ENCODE measurements around the gene MMP20.
"Not testable (repeated sequence)": the region's sequence is repeated elsewhere in the genome, so short reads cannot be mapped to it uniquely, and the experiment has no call there.

MMP20 gene

DNA sequence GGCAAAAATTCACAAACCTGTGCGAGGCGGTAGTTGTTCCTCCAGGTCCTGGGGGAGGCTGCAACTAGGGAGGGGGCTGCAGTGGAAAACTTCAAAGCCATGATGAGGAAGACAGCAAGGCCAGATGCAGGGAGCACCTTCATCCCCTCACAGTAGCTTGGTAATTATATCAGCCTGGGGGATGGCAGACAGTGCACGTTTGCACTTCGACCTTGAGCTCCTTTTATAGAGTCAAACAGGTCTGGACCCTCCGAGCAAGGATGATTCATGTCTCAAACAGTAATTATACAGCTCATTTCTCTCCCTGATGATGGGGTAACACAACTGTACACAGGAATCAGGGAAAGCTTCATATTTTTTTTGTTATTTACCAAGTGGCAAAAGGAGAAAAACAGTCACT is at the start of gene MMP20:
Gene MMP20, minus strand, starts transcription at position 156 of the 400 bp plus-strand sequence. Its CDS starts 13 bp downstream, at position 143.
- DNase-seq (ENCODE audit: low read depth in 2 of 2): no peak

DNA sequence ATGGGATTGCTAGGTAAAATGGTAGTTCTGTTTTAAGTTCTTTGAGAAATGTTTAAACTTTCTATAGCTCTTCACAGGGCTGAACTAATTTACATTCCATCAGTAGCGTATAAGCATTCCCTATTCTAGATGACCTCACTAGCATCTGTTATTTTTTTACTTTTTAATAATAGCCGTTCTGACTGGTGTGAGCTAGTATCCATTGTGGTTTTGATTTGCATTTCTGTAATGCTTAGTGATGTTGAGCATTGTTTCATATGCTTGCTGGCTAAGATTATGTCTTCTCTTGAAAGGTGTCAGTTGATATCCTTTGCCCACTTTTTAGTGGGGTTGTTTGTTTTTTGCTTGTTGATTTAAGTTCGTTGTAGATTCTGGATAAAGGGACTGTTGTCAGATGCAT is 44.5 kb upstream of the MMP20 start:
- DNase-seq (ENCODE audit: low read depth in 2 of 2): no peak

DNA sequence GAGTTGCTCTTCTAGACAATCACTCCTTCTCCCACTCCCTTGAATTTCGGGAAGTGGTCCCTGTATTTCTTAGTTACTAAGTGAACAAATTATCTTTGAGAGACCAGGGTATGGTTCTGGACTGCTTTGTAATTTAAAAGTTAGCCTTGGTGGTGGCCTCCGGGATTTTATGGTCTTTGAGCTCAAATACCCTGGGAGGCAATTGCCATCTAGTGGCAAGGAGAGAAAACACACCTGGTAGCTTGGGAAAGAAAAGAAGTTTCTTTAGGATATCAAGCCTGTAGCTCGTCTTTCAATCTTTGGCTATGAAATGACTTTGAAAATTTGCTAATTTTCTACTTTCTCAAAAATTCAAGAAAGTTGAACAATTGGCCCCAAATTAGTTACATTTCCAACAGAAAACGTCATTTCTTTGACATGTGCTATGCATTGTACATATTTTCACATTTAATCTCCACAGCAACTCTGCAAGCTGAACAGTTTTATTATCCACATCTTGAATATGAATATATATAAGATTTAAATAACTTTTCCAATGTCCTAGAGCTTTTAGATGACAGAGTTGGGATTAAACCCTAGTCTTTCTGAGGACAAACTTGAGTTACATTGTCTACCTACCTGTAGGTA is 41.3 kb upstream of the MMP20 start:
- no peak for DNase-seq (ENCODE audit: low read depth in 2 of 2)

DNA sequence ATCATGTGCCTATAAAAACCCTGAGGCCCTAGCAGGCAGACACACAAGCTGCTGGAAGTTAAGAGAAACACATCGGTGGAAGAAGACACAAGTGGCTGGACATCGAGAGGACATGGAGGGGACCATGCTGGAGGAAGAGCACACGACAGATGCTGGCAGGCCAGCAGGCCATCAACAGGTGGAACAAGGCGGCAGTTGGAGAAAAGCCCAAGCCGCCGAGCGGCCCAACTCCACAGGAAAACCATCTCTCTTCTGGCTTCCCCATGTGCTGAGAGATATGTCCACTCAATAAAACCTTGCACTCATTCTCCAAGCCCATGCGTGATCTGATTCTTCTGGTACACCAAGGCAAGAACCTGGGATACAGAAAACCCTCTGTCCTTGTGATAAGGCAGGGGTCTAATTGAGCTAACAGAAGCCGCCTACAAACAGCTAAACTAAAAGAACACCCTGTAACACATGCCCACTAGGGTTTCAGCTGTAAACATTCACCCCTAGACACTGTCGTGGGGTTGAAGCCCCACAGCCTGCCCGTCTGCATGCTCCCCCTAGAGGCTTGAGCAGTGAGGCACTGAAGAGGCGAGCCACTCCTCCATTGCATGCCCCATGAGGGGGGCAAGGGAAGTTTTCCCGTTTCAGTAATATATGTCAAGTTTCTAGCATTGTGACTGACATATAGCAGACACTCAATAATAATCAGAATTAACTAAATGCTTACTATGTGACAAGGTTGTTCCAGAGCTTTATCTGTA is 39.0 kb upstream of the MMP20 start:
- DNase-seq (ENCODE audit: low read depth in 2 of 2): no peak

DNA sequence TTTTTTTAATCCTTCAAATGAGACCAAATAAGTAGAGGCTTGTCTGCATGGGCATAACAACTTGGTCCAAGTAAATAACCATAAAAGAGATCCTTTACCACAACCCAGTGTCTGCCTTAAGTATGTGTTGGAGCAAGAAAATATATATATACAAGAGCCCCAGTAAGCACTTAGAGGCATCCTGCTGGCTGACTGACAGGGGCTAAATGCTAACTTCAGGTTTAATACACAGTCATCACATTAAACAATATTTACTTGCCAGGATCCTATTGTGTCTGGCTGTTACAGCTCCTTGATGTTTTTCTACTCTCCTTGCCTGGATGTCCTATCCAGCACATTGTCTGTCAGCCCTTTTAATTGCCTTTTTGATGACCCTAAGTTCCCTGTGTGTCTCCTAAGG is 37.5 kb upstream of the MMP20 start:
- DNase-seq (ENCODE audit: low read depth in 2 of 2): no peak

DNA sequence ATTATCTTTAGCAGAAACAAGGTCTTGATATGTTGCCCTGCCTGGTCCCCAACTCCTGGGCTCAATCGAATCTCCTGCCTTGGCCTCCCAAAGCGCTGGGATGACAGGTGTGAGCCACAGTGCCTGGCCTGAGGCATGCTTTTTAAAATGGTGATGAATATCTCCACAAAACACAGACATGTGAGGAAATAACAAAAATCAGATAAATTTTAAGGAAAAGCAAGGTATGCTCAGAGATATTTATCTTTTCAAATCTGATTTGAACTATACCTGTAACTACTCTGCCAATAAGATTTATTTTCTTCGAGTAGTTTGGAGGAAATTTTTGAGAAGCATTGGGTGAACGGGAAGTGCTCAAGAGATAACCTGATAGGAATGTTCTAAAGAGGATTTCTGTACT is 35.9 kb upstream of the MMP20 start:
- DNase-seq (ENCODE audit: low read depth in 2 of 2): no peak

DNA sequence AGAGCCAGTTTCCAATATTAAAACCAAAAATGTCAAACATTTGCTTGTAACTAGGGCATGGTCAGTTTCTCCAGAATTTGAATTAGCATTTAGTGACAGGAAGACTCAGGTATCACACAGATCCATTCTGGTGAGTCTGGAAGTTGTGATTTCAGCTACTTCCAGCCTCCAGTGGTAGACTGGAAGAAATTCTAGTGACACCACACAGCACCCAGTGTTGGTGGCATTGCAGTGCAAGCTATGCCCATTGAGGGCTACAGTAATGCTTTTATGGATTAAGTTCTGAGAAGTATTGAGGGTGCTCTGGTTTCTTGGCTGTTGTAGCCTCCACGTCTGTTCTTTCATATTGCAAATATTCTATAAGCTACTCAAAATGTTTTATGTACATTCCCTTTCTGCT is 31.4 kb upstream of the MMP20 start:
- no peak for DNase-seq (ENCODE audit: low read depth in 2 of 2)

- no peak for DNase-seq (ENCODE audit: low read depth in 2 of 2)
These were observed 30.4 kb upstream of the MMP20 start for GRCh38 chr11:102655547-102655946.

GRCh38 chr11:102654761-102655160 is 29.6 kb upstream of the MMP20 start:
- no peak for DNase-seq (ENCODE audit: low read depth in 2 of 2)

DNA sequence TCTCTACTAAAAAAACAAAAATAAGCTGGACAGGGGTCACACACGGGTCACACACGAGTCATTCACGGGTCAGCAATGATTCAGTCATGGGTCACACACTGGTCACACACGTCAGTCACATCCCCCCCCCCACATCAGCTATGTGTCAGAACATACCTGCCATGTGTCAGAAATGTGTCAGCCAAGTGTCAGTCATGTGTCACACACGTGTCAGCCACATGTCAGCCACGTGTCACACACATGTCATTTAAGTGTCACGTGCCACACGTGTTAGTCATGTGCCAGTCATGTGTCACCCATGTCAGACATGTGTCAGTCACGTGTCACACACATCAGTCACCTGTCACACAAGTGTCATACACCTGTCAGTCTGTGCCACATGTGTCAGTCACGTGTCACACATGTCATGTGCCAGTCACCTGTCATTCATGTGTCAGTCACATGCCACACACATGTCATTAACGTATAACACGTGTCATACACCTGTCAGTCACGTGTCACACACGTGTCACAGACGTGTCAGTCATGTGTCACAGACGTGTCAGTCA is 28.7 kb upstream of the MMP20 start:
- DNase-seq (ENCODE audit: low read depth in 2 of 2): no peak

GRCh38 chr11:102647430-102647829 is 22.3 kb upstream of the MMP20 start:
- no peak for DNase-seq (ENCODE audit: low read depth in 2 of 2)

DNA sequence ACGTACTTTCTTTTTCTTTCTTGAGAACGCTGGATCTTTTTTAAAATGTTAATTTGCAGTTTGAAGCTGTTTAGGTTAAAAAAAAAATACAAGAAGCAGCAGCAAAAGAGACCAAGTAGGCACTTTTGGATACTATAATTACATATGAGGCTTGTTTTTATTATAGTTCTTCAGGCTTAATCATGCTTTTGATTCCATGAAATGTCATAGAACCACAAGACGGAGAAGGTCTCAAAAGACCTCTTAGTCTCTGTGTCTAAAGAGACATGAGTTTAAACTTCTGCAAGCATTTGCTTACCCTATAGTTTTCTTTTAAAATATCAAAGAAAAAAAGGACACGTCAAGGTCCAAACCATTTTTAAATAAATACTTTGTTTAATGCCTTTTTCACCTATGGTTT is 18.8 kb upstream of the MMP20 start:
- DNase-seq (ENCODE audit: low read depth in 2 of 2): no peak

DNA sequence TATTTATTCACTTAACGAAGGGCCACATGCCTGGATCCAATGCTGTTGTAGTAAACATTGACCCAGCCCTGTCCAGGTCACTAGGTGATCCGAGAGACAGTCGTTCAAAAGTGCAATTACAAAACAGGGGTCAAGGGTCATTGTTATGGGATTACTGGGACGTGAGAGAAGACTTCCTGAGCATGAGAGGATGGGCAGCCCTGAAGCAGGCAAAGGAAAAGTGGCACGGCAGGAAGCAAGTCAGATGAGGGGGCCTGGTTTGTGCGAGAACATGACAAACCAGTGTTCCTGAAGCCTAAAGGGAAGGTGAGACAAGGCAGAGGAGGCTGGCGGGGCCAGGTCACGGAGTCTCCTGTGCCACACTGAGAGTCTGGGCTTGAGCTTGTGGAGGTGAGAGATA is 15.8 kb upstream of the MMP20 start:
- no peak for DNase-seq (ENCODE audit: low read depth in 2 of 2)

- DNase-seq (ENCODE audit: low read depth in 2 of 2): no peak
These were observed 14.5 kb upstream of the MMP20 start for GRCh38 chr11:102639656-102640055.

DNA sequence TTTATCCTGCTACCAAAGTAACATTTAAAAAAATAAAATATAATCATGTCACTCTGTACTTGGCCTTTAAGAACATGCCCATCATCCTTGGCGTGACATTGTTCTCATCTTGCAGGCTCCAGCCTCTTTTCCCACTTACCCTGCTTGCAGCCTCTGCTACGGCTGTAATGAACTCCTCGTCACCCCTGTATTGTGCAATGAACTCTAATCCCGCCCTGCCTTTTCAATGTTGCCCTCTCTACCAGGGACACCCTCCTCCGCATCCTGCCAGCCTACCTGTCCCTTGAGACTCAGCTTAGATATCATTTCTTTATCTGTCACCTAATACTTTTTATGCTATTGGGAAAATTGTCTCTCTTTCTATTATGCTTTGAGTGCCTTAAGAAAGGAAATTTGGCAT is 12.6 kb upstream of the MMP20 start:
- DNase-seq (ENCODE audit: low read depth in 2 of 2): no peak

GRCh38 chr11:102633385-102634026 is 8.4 kb upstream of the MMP20 start:
- DNase-seq (ENCODE audit: low read depth in 2 of 2): no peak

DNA sequence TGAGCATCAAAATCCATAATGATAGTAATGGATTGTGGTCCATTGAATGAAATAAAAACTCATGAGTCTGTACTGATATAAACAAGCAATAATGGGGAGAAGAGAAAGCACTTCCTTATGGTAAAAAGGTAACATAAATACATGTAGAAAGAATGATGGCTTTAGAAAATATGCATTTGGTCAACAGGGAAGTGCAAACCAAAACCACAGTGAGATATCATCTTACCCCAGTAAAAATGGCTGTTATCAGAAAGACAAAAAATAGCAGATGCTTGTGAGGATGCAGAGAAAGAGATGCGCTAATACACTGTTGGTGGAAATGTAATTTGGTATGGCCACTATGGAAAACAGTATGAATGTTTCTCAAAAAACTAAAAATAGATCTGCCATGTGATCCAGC is 6.9 kb upstream of the MMP20 start:
- DNase-seq (ENCODE audit: low read depth in 2 of 2): no peak

GRCh38 chr11:102630598-102631448 is 5.7 kb upstream of the MMP20 start:
- DNase-seq (ENCODE audit: low read depth in 2 of 2): no peak

DNA sequence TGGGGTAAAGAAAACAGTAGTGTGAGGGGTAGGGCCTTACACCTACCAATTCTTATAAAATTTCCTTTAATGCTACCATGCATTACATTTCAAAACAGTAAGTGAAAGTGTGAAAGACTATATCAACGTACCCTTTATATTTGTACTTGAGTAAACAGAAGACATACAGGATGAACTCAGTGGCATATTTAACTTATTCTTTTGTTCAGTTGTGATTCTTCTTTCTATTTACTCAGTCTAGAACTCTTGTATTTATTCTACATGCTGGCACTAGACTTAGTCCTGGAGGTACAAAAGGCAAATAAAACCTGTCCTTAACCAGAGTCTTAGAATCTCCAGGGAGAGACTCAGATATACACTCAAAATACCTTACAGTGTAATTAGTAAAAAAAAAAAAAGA is 4.8 kb upstream of the MMP20 start:
- not testable (repeated sequence) for DNase-seq (ENCODE audit: low read depth in 2 of 2)

DNA sequence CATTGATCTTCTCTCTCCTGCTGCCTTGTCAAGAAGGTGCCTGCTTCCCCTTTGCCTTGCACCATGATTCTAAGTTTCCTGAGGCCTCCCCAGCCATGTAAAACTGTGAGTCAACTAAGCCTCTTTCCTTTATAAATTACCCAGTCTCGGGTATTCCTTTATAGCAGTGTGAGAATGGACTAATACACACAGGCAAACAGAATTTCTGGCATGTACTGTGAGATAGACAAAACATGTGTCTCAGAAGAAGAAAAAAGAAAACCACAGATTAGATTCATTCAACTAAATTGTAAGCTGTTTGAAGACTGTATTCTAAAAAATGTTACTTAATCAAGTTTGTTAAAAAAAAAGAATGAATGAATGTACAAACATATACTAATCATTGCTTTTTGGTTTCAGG is 1.5 kb upstream of the MMP20 start:
- DNase-seq (ENCODE audit: low read depth in 2 of 2): no peak

DNA sequence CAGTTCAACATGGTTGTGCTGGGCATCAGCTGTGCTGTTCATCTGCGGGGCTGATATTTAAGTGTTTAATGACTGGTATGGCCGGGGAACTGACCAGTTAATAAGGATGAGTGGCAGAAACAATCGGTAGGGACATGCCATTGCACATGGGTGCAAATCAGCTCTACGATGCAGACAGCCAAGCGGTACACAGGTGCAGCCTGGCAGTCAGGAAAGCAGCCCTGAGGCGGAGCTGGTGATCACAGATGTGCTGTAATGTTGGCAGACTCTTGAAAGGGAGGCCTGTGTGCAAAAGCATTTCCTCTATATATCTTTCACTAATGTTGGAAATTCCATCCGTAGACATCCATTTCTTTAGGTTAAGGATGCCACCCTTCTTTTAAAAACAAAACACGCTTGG is 1.1 kb downstream of the MMP20 start:
- no peak for DNase-seq (ENCODE audit: low read depth in 2 of 2)

DNA sequence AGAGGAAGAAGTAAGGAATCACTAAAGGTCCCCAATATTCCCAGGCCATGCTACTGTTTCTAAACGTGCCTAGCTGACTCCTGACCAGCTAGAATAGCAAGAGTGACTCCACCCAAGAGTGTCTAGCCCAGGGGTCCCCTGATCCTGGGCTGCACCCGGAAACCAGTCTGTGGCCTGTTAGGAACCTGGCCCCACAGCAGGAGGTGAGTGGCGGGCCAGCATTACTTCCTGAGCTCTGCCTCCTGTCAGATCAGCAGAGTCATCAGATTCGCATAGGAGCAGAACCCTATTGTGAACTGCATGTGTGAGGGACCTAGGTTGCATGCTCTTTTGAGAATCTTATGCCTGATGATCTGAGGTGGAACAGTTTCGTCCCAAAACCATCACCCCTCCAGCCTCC is 2.0 kb downstream of the MMP20 start:
- no peak for DNase-seq (ENCODE audit: low read depth in 2 of 2)
